DND-41 (cell line): ENCODE results near the gene OR1K1.

Experiments
- ATAC-seq: fragments of 200-7000 bp; cut with Tn5 transposase; 3 replicates; pipeline ENCODE4 v1.9.1; 2021; ENCODE audit warnings: low read depth; ENCODE audit not compliant: insufficient read depth
- DNase-seq: peaks from one replicate; pipeline ENCODE4 v3.0.0-alpha.2; 2020
- H2AFZ ChIP-seq: 2 replicates; pipeline ENCODE4 v1.6.0; 2012; ENCODE audit warnings: low read depth, low read length
- H3K27ac ChIP-seq: 2 replicates; pipeline ENCODE4 v1.5.1; 2012; ENCODE audit warnings: low read length, inconsistent platforms
- H3K27me3 ChIP-seq: fragments of 200-600 bp; sonication (generic); 2 replicates; pipeline ENCODE4 v1.6.0; 2012; ENCODE audit warnings: low read length, mild to moderate bottlenecking, inconsistent platforms; ENCODE audit not compliant: insufficient read depth, poor library complexity
- H3K36me3 ChIP-seq: 2 replicates; pipeline ENCODE4 v1.5.1; 2012; ENCODE audit warnings: low read length, inconsistent platforms; ENCODE audit not compliant: insufficient read depth
- H3K4me1 ChIP-seq: 2 replicates; pipeline ENCODE4 v1.5.1; 2012; ENCODE audit warnings: mild to moderate bottlenecking, low read length; ENCODE audit not compliant: insufficient read depth
- H3K4me2 ChIP-seq: 2 replicates; pipeline ENCODE4 v1.6.0; 2012; ENCODE audit warnings: mild to moderate bottlenecking, moderate library complexity, low read length, inconsistent platforms; ENCODE audit not compliant: insufficient read depth
- H3K4me3 ChIP-seq, 2 experiments: fragments of 200-600 bp in 1 of 2; shearing (Covaris generic) in 1 of 2; 2 replicates each; pipeline ENCODE4 v1.5.1; 2012 to 2016; ENCODE audit warnings: inconsistent platforms in 2 of 2, low read length in 2 of 2, mild to moderate bottlenecking in 2 of 2, low read depth in 1 of 2, moderate library complexity in 1 of 2
- H3K79me2 ChIP-seq: 2 replicates; pipeline ENCODE4 v1.6.0; 2012; ENCODE audit warnings: low read length, inconsistent platforms; ENCODE audit not compliant: insufficient read depth
- H3K9ac ChIP-seq: 2 replicates; pipeline ENCODE4 v1.6.0; 2012; ENCODE audit warnings: low read depth, mild to moderate bottlenecking, inconsistent platforms, low read length, moderate library complexity
- H3K9me3 ChIP-seq: 2 replicates; pipeline ENCODE4 v1.5.1; 2012; ENCODE audit warnings: low read length, moderate library complexity, mild to moderate bottlenecking, inconsistent platforms; ENCODE audit not compliant: insufficient read depth, severe bottlenecking
- H4K20me1 ChIP-seq: 2 replicates; pipeline ENCODE4 v1.6.0; 2012; ENCODE audit warnings: low read length; ENCODE audit not compliant: insufficient read depth
- CTCF ChIP-seq: IDR thresholded peaks from 2 replicates; pipeline ENCODE4 v1.5.1; 2012; ENCODE audit warnings: borderline replicate concordance, low read length, moderate library complexity, mild to moderate bottlenecking; ENCODE audit not compliant: poor library complexity, severe bottlenecking; ENCODE audit errors: extremely low read depth
- EZH2 ChIP-seq: IDR thresholded peaks from 3 replicates; pipeline ENCODE4 v1.6.1; 2012; ENCODE audit warnings: borderline replicate concordance, low read depth, mild to moderate bottlenecking, moderate library complexity, low read length, inconsistent platforms; ENCODE audit not compliant: severe bottlenecking

Gene OR1K1

GRCh38 chr9:122841501-122841900 lies 41.6 kb downstream of the OR1K1 start:
- no peaks in the 10 kb centered on the region for H3K27me3 ChIP-seq
- H3K4me2 ChIP-seq = no peak overlapping the region
- no peaks in the 10 kb centered on the region for H3K9me3 ChIP-seq
- no peaks in the 10 kb centered on the region for H3K4me1 ChIP-seq
- no peak for DNase-seq
- H4K20me1 ChIP-seq = no peaks in the 10 kb centered on the region
- no peaks in the 10 kb centered on the region for H3K79me2 ChIP-seq
- no peak overlapping the region for H3K27ac ChIP-seq
- no peak for TF ChIP-seq CTCF
- no peak for TF ChIP-seq EZH2
- H2AFZ ChIP-seq = no peak overlapping the region
- ATAC-seq = no peak
- peaks cover 4% of the 10 kb centered on the region; the same call in 1 of the 2 replicates for H3K36me3 ChIP-seq
- H3K9ac ChIP-seq = no peak overlapping the region
- H3K4me3 ChIP-seq = no peak overlapping the region

- TF ChIP-seq EZH2 (no peak), CTCF (no peak)
- Histone ChIP-seq H3K27me3 (no peaks in the 10 kb centered on the region), H3K4me3 (no peak overlapping the region)
Observed at GRCh38 chr9:122844137-122844536, 44.2 kb downstream of the OR1K1 start.

GRCh38 chr9:122845116-122845515 lies 45.2 kb downstream of the OR1K1 start:
- no peak overlapping the region for H2AFZ ChIP-seq
- H4K20me1 ChIP-seq = no peaks in the 10 kb centered on the region
- DNase-seq = no peak
- H3K4me1 ChIP-seq = no peaks in the 10 kb centered on the region
- no peak overlapping the region for H3K4me2 ChIP-seq
- no peaks in the 10 kb centered on the region for H3K27me3 ChIP-seq
- H3K79me2 ChIP-seq = no peaks in the 10 kb centered on the region
- H3K4me3 ChIP-seq = no peak overlapping the region
- TF ChIP-seq EZH2 (no peak), CTCF (no peak)
- H3K9me3 ChIP-seq = no peaks in the 10 kb centered on the region
- ATAC-seq = no peak
- peaks cover 26% of the 10 kb centered on the region; the same call in 1 of the 2 replicates for H3K36me3 ChIP-seq
- no peak overlapping the region for H3K27ac ChIP-seq
- H3K9ac ChIP-seq = no peak overlapping the region

More at GRCh38 chr9:122844137-122844536, 44.2 kb downstream of the OR1K1 start:
- no peaks in the 10 kb centered on the region for H4K20me1 ChIP-seq
- no peak overlapping the region for H3K4me2 ChIP-seq
- H3K9ac ChIP-seq = no peak overlapping the region
- H2AFZ ChIP-seq = no peak overlapping the region
- no peak overlapping the region for H3K27ac ChIP-seq
- no peaks in the 10 kb centered on the region for H3K9me3 ChIP-seq
- no peaks in the 10 kb centered on the region for H3K4me1 ChIP-seq
- no peaks in the 10 kb centered on the region for H3K79me2 ChIP-seq
- H3K36me3 ChIP-seq = peaks cover 26% of the 10 kb centered on the region; the same call in 1 of the 2 replicates
- ATAC-seq (no peak), DNase-seq (no peak)

GRCh38 chr9:122846371-122846940 lies 46.5 kb downstream of the OR1K1 start:
- TF ChIP-seq EZH2 = no peak
- DNase-seq (no peak), ATAC-seq (no peak)
- H3K27ac ChIP-seq = no peak overlapping the region
- no peak overlapping the region for H3K9ac ChIP-seq
- no peaks in the 10 kb centered on the region for H3K4me1 ChIP-seq
- H3K4me2 ChIP-seq = no peak overlapping the region
- no peaks in the 10 kb centered on the region for H3K9me3 ChIP-seq
- H3K27me3 ChIP-seq = no peaks in the 10 kb centered on the region
- no peak overlapping the region for H3K4me3 ChIP-seq
- H2AFZ ChIP-seq = no peak overlapping the region
- H3K36me3 ChIP-seq = peaks cover 36% of the 10 kb centered on the region
- H4K20me1 ChIP-seq = no peaks in the 10 kb centered on the region
- H3K79me2 ChIP-seq = no peaks in the 10 kb centered on the region
